CD4-positive, alpha-beta T cell (primary cell): Measurements from ENCODE around the gene ADCYAP1R1. TPM values are rescaled to one million over a fixed set of nuclear protein-coding genes. Genes with fewer than 3 reads are reported as not detected.

Experiments used
- ATAC-seq: fragments of 200-7000 bp; cut with Tn5 transposase; one replicate; pipeline ENCODE4 v1.10.0; 2022; ENCODE audit warnings: mild to moderate bottlenecking; ENCODE audit not compliant: poor library complexity
- CTCF ChIA-PET: fragments of 350-600 bp; sonication (Branson Sonifier 250); formaldehyde crosslinking; loops from one replicate; lab custom pipeline; 2021; ENCODE audit warnings: antibody characterized with exemption, inconsistent platforms; lab: Charles Lee
- POLR2A ChIA-PET: fragments of 350-600 bp; sonication (Branson Sonifier 250); formaldehyde crosslinking; loops from one replicate; lab custom pipeline; 2021; ENCODE audit warnings: antibody characterized with exemption, inconsistent platforms; lab: Charles Lee
- DNase-seq, 14 experiments: peaks; one replicate each; pipeline ENCODE4 v3.0.0-alpha.2; 2013 to 2020; ENCODE audit warnings: mixed read lengths in 2 of 14
- H3K27ac ChIP-seq, 2 donors: one replicate each; pipeline versions ENCODE4 v1.5.1 to v1.7.0; 2013; ENCODE audit warnings: low read length in 2 of 2, low read depth in 1 of 2, mild to moderate bottlenecking in 1 of 2
- H3K27me3 ChIP-seq, 2 experiments: 1 replicate in 1 of 2; 2 replicates in 1 of 2; pipeline versions ENCODE4 v1.6.1 to v1.7.0; 2013; ENCODE audit warnings: low read length in 2 of 2, control low read depth in 1 of 2, mild to moderate bottlenecking in 1 of 2, moderate library complexity in 1 of 2; ENCODE audit not compliant: insufficient read depth in 2 of 2, control insufficient read depth in 1 of 2
- H3K36me3 ChIP-seq: one replicate; pipeline ENCODE4 v1.6.1; 2013; ENCODE audit warnings: low read length, control low read depth; ENCODE audit not compliant: insufficient read depth
- H3K4me1 ChIP-seq: one replicate; pipeline ENCODE4 v1.6.1; 2013; ENCODE audit warnings: low read length, control low read depth; ENCODE audit not compliant: insufficient read depth
- H3K4me3 ChIP-seq: one replicate; pipeline ENCODE4 v1.5.1; 2013; ENCODE audit warnings: mild to moderate bottlenecking, low read length, moderate library complexity
- H3K9me3 ChIP-seq, 2 experiments: 1 replicate in 1 of 2; 2 replicates in 1 of 2; pipeline versions ENCODE4 v1.6.1 to v1.7.0; 2013; ENCODE audit warnings: low read length in 2 of 2, mild to moderate bottlenecking in 2 of 2, control low read depth in 1 of 2, moderate library complexity in 1 of 2; ENCODE audit not compliant: control insufficient read depth in 1 of 2, insufficient read depth in 1 of 2
- H3K27ac Mint-ChIP-seq: one replicate; pipeline ENCODE4 v1.8.0; 2020; ENCODE audit warnings: mixed read lengths
- H3K27me3 Mint-ChIP-seq: one replicate; pipeline ENCODE4 v1.8.0; 2021; ENCODE audit warnings: mixed read lengths
- H3K36me3 Mint-ChIP-seq: one replicate; pipeline ENCODE4 v1.8.0; 2021; ENCODE audit warnings: low read depth, mixed read lengths
- H3K4me1 Mint-ChIP-seq: one replicate; pipeline ENCODE4 v1.8.0; 2021; ENCODE audit warnings: low read depth, mixed read lengths
- H3K4me3 Mint-ChIP-seq: one replicate; pipeline ENCODE4 v1.8.0; 2020; ENCODE audit warnings: mild to moderate bottlenecking, mixed read lengths
- H3K9me3 Mint-ChIP-seq: one replicate; pipeline ENCODE4 v1.8.0; 2020; ENCODE audit warnings: mixed read lengths
- intact Hi-C, 2 experiments: fragments of 100-400 bp; cut with DNase I in 1 of 2; cut with micrococcal nuclease in 1 of 2; formaldehyde crosslinking; loops; one replicate each; pipeline versions ENCODE4 v1.15.1 to v1.9.0; 2023 to 2025; cut with DNase I, micrococcal nuclease
- polyA plus RNA-seq, 2 donors: library from polyadenylated mRNA; unstranded; fragments of 120-200 nt; gene quantifications; one replicate each; pipeline ENCODE4 v1.2.1, GENCODE V29; 2013
- total RNA-seq, 174 experiments: library from RNA in 2 of 174; stranded (reverse) in 2 of 174; gene quantifications; one replicate each; pipeline ENCODE4 v1.2.3 and lab custom pipeline; 2021 to 2026
- TF ChIP-seq, protein P1 (sequence below): fragments of 200-600 bp; IDR thresholded peaks from one replicate; pipeline ENCODE4 v1.8.0; 2022; ENCODE audit warnings: antibody characterized with exemption, mild to moderate bottlenecking

ADCYAP1R1 gene
- not detected for total RNA-seq
- polyA plus RNA-seq (2013, experiment 1 of 2) = not detected
- 0.24 TPM for polyA plus RNA-seq (2013, experiment 2 of 2)
- total RNA-seq (lab: John Stamatoyannopoulos, UW) = 0 to 0.20 (median 0) reads per million in 172 experiments

DNA sequence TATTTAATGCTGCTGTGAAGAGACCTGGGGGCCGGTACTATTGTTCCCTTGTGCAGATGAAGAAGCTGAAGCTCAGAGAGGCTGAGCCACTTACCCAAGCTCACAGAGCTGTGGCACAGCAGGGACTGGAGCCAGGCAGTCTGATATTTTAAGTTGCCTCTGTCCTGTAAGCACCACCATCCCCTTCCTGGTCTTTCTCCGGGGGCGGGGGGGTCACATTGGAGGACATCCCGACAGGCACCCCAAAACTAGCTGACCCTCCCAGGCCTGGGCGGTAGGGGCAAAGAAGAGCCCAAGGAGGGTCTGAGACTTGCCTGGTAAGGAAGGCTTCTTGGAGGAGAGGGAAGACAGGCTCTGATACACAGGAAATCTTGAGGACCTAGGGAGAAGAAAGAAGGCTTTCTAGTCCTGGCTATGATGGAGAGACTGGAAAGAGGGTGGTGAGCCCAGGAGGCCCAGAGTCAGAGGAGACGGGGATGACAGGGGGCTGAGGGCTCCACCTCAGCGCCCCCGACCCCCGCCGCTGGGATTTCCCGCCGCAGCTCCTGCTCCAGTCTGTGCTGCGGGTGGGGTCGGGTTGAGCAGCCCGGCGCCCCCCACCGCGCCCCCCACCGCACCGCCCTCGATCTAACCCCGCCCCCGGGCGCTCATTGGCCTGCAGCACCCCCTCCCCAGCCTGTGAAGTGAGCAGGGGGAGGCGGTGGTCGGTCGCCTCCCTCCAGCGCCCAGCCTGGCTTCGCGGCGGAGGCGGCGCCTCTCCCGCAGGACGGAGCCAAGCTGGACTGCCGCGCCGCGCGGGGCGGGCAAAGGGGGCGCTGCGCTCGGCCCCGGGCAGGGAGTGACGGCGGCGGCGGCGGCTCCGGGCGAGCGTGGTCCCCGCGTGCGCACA, at the start of gene ADCYAP1R1:
Gene ADCYAP1R1, plus strand, starts transcription at position 711 of the 889 bp plus-strand sequence. CDS start 10,957 bp downstream, outside the sequence.
- peaks cover 18 to 31% of the 10 kb centered on the region in 2 experiments for H3K27me3 ChIP-seq
- H3K27ac ChIP-seq = no peak within 1 kb of the TSS
- H3K4me1 Mint-ChIP-seq = no peaks in the 10 kb centered on the region
- CTCF ChIA-PET = no interaction called here
- ATAC-seq (no peak), DNase-seq (no peak)
- no peaks in the 10 kb centered on the region for H3K36me3 ChIP-seq
- no peaks in the 10 kb centered on the region for H3K9me3 Mint-ChIP-seq
- no peak within 1 kb of the TSS for H3K4me3 ChIP-seq
- POLR2A ChIA-PET = no interaction called here
- H3K27ac Mint-ChIP-seq = no peak within 1 kb of the TSS
- no peaks in the 10 kb centered on the region for H3K4me1 ChIP-seq
- TF ChIP-seq, protein P1, sequence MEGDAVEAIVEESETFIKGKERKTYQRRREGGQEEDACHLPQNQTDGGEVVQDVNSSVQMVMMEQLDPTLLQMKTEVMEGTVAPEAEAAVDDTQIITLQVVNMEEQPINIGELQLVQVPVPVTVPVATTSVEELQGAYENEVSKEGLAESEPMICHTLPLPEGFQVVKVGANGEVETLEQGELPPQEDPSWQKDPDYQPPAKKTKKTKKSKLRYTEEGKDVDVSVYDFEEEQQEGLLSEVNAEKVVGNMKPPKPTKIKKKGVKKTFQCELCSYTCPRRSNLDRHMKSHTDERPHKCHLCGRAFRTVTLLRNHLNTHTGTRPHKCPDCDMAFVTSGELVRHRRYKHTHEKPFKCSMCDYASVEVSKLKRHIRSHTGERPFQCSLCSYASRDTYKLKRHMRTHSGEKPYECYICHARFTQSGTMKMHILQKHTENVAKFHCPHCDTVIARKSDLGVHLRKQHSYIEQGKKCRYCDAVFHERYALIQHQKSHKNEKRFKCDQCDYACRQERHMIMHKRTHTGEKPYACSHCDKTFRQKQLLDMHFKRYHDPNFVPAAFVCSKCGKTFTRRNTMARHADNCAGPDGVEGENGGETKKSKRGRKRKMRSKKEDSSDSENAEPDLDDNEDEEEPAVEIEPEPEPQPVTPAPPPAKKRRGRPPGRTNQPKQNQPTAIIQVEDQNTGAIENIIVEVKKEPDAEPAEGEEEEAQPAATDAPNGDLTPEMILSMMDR = no peak
- H3K4me3 Mint-ChIP-seq = no peak within 1 kb of the TSS
- H3K9me3 ChIP-seq = peaks cover 0 to 4% of the 10 kb centered on the region in 2 experiments
- intact Hi-C loops = no loop called here
- no peaks in the 10 kb centered on the region for H3K36me3 Mint-ChIP-seq
- H3K27me3 Mint-ChIP-seq = peaks cover 52% of the 10 kb centered on the region

DNA sequence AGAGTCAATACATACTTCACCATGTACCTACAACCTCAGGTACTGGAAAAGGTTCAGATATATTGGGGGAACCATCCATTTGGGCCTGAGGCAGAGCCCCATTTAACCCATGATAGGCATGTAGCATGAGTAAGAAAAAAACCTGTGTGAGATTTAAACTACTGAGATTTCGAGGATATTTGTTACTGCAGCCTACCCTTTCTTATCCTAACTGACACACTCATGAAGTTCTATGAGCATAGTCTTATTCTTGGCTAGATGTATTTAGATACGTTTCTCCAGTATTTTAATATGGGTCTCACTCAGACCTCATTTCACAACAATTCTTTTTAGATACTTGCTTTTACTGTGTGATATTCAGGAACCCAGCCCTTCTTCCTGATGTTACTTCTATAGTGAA, 49.0 kb upstream of the ADCYAP1R1 start:
- H3K36me3 Mint-ChIP-seq = no peaks in the 10 kb centered on the region

DNA sequence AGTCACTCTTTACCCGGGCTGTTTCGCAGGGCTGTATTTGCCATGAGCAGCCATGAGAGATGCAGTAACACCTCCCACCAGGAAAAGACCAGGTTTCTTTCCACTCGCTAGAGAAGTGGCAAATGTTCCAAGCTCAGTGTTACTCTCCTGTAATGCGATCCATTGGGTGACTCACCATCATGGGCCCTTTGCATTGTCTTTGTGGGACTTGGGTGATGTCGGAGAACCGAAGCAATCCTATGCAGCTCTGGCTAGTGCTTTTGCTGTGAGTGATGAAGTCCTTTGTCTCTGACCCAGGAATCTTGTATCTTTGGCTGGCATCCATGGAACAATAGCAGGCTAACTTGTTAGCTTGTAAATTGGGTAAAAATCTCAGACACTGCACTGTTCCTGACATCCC, 48.4 kb upstream of the ADCYAP1R1 start:
- H3K4me3 ChIP-seq = no peak overlapping the region
- H3K4me1 Mint-ChIP-seq = no peaks in the 10 kb centered on the region
- H3K36me3 ChIP-seq = no peaks in the 10 kb centered on the region
- CTCF ChIA-PET = no interaction called here
- H3K9me3 Mint-ChIP-seq = no peaks in the 10 kb centered on the region
- H3K4me1 ChIP-seq = no peaks in the 10 kb centered on the region
- H3K4me3 Mint-ChIP-seq = no peak overlapping the region
- peaks cover 0 to 8% of the 10 kb centered on the region in 2 experiments for H3K27me3 ChIP-seq
- no peak for ATAC-seq
- H3K27ac ChIP-seq = no peak overlapping the region
- TF ChIP-seq, protein P1 = no peak
- H3K36me3 Mint-ChIP-seq = no peaks in the 10 kb centered on the region
- H3K9me3 ChIP-seq = no peaks in the 10 kb centered on the region
- H3K27ac Mint-ChIP-seq = no peak overlapping the region
- POLR2A ChIA-PET = no interaction called here
- no peak for DNase-seq
- H3K27me3 Mint-ChIP-seq = no peaks in the 10 kb centered on the region
- intact Hi-C loops = no loop called here

More for the DNA sequence above, 49.0 kb upstream of the ADCYAP1R1 start:
- no peaks in the 10 kb centered on the region for H3K4me1 Mint-ChIP-seq
- H3K9me3 Mint-ChIP-seq = no peaks in the 10 kb centered on the region
- ChIA-PET CTCF (no interaction called here), POLR2A (no interaction called here)
- no peak overlapping the region for H3K27ac ChIP-seq
- TF ChIP-seq, protein P1 = no peak
- no peak overlapping the region for H3K4me3 Mint-ChIP-seq
- no peaks in the 10 kb centered on the region for H3K27me3 Mint-ChIP-seq
- H3K4me3 ChIP-seq = no peak overlapping the region
- peaks cover 0 to 8% of the 10 kb centered on the region in 2 experiments for H3K27me3 ChIP-seq
- no peaks in the 10 kb centered on the region for H3K9me3 ChIP-seq
- no peak overlapping the region for H3K27ac Mint-ChIP-seq
- ATAC-seq = no peak
- H3K4me1 ChIP-seq = no peaks in the 10 kb centered on the region
- intact Hi-C loops = no loop called here
- no peak for DNase-seq
- H3K36me3 ChIP-seq = no peaks in the 10 kb centered on the region
